T-cell (primary cell): ENCODE measurements around the gene SSBP3. TPM values are rescaled to one million over a fixed set of nuclear protein-coding genes. Genes with fewer than 3 reads are reported as not detected.
A peak's percentile ranks its signal among the peaks of the same experiment; 100 is the strongest.

Experiments
- ATAC-seq, 4 experiments: fragments of 200-7000 bp in 3 of 4; fragments of 150-1000 bp in 1 of 4; cut with Tn5 transposase; replicated peaks in 1 of 4; 1 replicate in 3 of 4; 2 replicates in 1 of 4; pipeline ENCODE4 v1.10.0; 2021; ENCODE audit warnings: moderate library complexity in 3 of 4, mild to moderate bottlenecking in 2 of 4, moderate number of reproducible peaks in 1 of 4
- CTCF ChIA-PET, 2 donors: fragments of 300-600 bp; sonication (Branson Sonifier 250); formaldehyde crosslinking; loops; one replicate each; lab custom pipeline; 2022; ENCODE audit warnings: antibody characterized with exemption in 2 of 2; lab: Charles Lee
- POLR2A ChIA-PET, 2 donors: fragments of 300-600 bp; sonication (Branson Sonifier 250); formaldehyde crosslinking; loops; one replicate each; lab custom pipeline; 2022; ENCODE audit warnings: antibody characterized with exemption in 2 of 2; lab: Charles Lee
- DNase-seq, 35 experiments: peaks; one replicate each; pipeline versions ENCODE4 v3.0.0 to v3.0.0-alpha.2; 2013 to 2023
- H3K27ac ChIP-seq: one replicate; pipeline ENCODE4 v1.5.1; 2013; ENCODE audit warnings: low read length
- H3K27me3 ChIP-seq, 2 experiments: replicated peaks in 1 of 2; 1 replicate in 1 of 2; 2 replicates in 1 of 2; pipeline versions ENCODE4 v1.6.1 to v1.7.0; 2013; ENCODE audit warnings: low read length in 1 of 2, mixed read lengths in 1 of 2; ENCODE audit not compliant: control insufficient read depth in 2 of 2, insufficient read depth in 2 of 2; ENCODE audit errors: extremely low read depth in 1 of 2
- H3K36me3 ChIP-seq, 2 donors: 1 replicate in 1 of 2; 2 replicates in 1 of 2; pipeline versions ENCODE4 v1.6.1 to v1.7.0; 2013; ENCODE audit warnings: low read length in 1 of 2; ENCODE audit not compliant: control insufficient read depth in 2 of 2, insufficient read depth in 1 of 2; ENCODE audit errors: extremely low read depth in 1 of 2
- H3K4me1 ChIP-seq, 2 experiments: 1 replicate in 1 of 2; 2 replicates in 1 of 2; pipeline versions ENCODE4 v1.6.1 to v1.7.0; 2013; ENCODE audit warnings: low read length in 2 of 2, mixed read lengths in 1 of 2; ENCODE audit not compliant: insufficient read depth in 2 of 2, control insufficient read depth in 1 of 2; ENCODE audit errors: extremely low read depth in 1 of 2
- H3K4me3 ChIP-seq, 2 donors: 1 replicate in 1 of 2; 2 replicates in 1 of 2; pipeline versions ENCODE4 v1.5.1 to v1.7.0; 2013; ENCODE audit warnings: mild to moderate bottlenecking in 2 of 2, low read length in 1 of 2, moderate library complexity in 1 of 2; ENCODE audit not compliant: control insufficient read depth in 1 of 2; ENCODE audit errors: extremely low read depth in 1 of 2
- H3K9me3 ChIP-seq: 2 replicates; pipeline ENCODE4 v1.7.0; 2013
- H3K27ac Mint-ChIP-seq, 2 donors: one replicate each; pipeline ENCODE4 v1.8.0; 2020 to 2021; ENCODE audit warnings: mild to moderate bottlenecking in 2 of 2, mixed read lengths in 2 of 2
- H3K27me3 Mint-ChIP-seq, 2 donors: one replicate each; pipeline ENCODE4 v1.8.0; 2021 to 2022; ENCODE audit warnings: mixed read lengths in 2 of 2
- H3K36me3 Mint-ChIP-seq: one replicate; pipeline ENCODE4 v1.8.0; 2021; ENCODE audit warnings: mixed read lengths
- H3K4me1 Mint-ChIP-seq, 3 donors: one replicate each; pipeline ENCODE4 v1.8.0; 2020 to 2022; ENCODE audit warnings: mixed read lengths in 3 of 3, mild to moderate bottlenecking in 1 of 3
- H3K4me3 Mint-ChIP-seq, 3 donors: one replicate each; pipeline ENCODE4 v1.8.0; 2020 to 2022; ENCODE audit warnings: mild to moderate bottlenecking in 3 of 3, mixed read lengths in 3 of 3, moderate library complexity in 3 of 3
- H3K9me3 Mint-ChIP-seq, 3 donors: one replicate each; pipeline ENCODE4 v1.8.0; 2020 to 2022; ENCODE audit warnings: mixed read lengths in 3 of 3
- WGBS: methylation state at CpG from one replicate; pipeline ENCODE4 v1.1.5; 2013; ENCODE audit warnings: missing lambda C conversion rate; ENCODE audit not compliant: insufficient coverage; 5-methylcytosine and 5-hydroxymethylcytosine counted together
- total RNA-seq, 35 experiments: library from RNA in 6 of 35; stranded (reverse) in 6 of 35; fragments of 120-200 nt in 1 of 35; gene quantifications; one replicate each; pipeline versions ENCODE4 v1.2.1 to v1.2.4 and lab custom pipeline; 2013 to 2026

SSBP3 gene
- total RNA-seq, 5 donors from 2014 or later (not counting 1 experiment from before 2014, with no cell fraction given), result 51.5 to 84.5 (median 69.2) TPM

- H3K4me1 Mint-ChIP-seq, result peaks cover 0 to 10% (median 5%) of the 10 kb centered on the region in 3 donors
- H3K27me3 Mint-ChIP-seq, result no peaks in the 10 kb centered on the region
- Histone ChIP-seq H3K36me3 (peaks cover 5 to 6% of the 10 kb centered on the region in 2 donors), H3K9me3 (no peaks in the 10 kb centered on the region), H3K4me3 (no peak overlapping the region), H3K27me3 (no peaks in the 10 kb centered on the region), H3K4me1 (peaks cover 0 to 4% of the 10 kb centered on the region in 2 experiments), H3K27ac (no peak overlapping the region)
- no peak overlapping the region for H3K4me3 Mint-ChIP-seq
- H3K27ac Mint-ChIP-seq, result no peak overlapping the region
- CTCF ChIA-PET, result no interaction called here
- 92% methylated on average over 6 of the region's 16 CpGs for WGBS
- H3K9me3 Mint-ChIP-seq, result no peaks in the 10 kb centered on the region
- DNase-seq (no peak), ATAC-seq (no peak)
- H3K36me3 Mint-ChIP-seq, result peaks cover 10% of the 10 kb centered on the region
- POLR2A ChIA-PET, result no interaction called here
These were observed 146.6 kb downstream of the SSBP3 start for GRCh38 chr1:54259546-54260140.

- Mint-ChIP-seq H3K9me3 (no peaks in the 10 kb centered on the region), H3K36me3 (peaks cover 7% of the 10 kb centered on the region), H3K27ac (no peak overlapping the region), H3K4me1 (peaks cover under 1 to 5% (median 2%) of the 10 kb centered on the region in 3 donors), H3K27me3 (no peaks in the 10 kb centered on the region), H3K4me3 (no peak overlapping the region)
- 96% methylated on average over 20 of the region's 23 CpGs for WGBS
- no peak for ATAC-seq
- no peak for DNase-seq
- Histone ChIP-seq H3K9me3 (no peaks in the 10 kb centered on the region), H3K27ac (no peak overlapping the region), H3K36me3 (peaks cover 9 to 10% of the 10 kb centered on the region in 2 donors), H3K4me1 (peaks cover 0 to 3% of the 10 kb centered on the region in 2 experiments), H3K27me3 (no peaks in the 10 kb centered on the region), H3K4me3 (no peak overlapping the region)
- ChIA-PET POLR2A (no interaction called here), CTCF (no interaction called here)
These were observed 148.3 kb downstream of the SSBP3 start for GRCh38 chr1:54257876-54258275.

- Mint-ChIP-seq H3K27ac (no peak overlapping the region), H3K4me3 (no peak overlapping the region), H3K27me3 (no peaks in the 10 kb centered on the region), H3K4me1 (peaks cover 2 to 5% (median 2%) of the 10 kb centered on the region in 3 donors), H3K9me3 (no peaks in the 10 kb centered on the region), H3K36me3 (peaks cover 7% of the 10 kb centered on the region)
- no peak overlapping the region for H3K27ac ChIP-seq
- ChIA-PET POLR2A (no interaction called here), CTCF (no interaction called here)
- DNase-seq (no peak), ATAC-seq (no peak)
- H3K9me3 ChIP-seq, result no peaks in the 10 kb centered on the region
- peaks cover 0 to 7% of the 10 kb centered on the region in 2 experiments for H3K4me1 ChIP-seq
- no peak overlapping the region for H3K4me3 ChIP-seq
- peaks cover 11 to 13% of the 10 kb centered on the region in 2 donors for H3K36me3 ChIP-seq
- no peaks in the 10 kb centered on the region for H3K27me3 ChIP-seq
- 96% methylated on average over 10 of the region's 10 CpGs for WGBS
These were observed 148.9 kb downstream of the SSBP3 start for GRCh38 chr1:54257346-54257620.

GRCh38 chr1:54256522-54257345, 149.5 kb downstream of the SSBP3 start:
- H3K36me3 Mint-ChIP-seq, result peaks cover 7% of the 10 kb centered on the region
- H3K27ac Mint-ChIP-seq, result no peak overlapping the region
- ChIA-PET POLR2A (no interaction called here), CTCF (no interaction called here)
- no peak overlapping the region for H3K4me3 Mint-ChIP-seq
- Histone ChIP-seq H3K36me3 (peaks cover 13 to 16% of the 10 kb centered on the region in 2 donors), H3K4me1 (peaks cover 0 to 7% of the 10 kb centered on the region in 2 experiments), H3K27ac (no peak overlapping the region), H3K4me3 (no peak overlapping the region), H3K9me3 (no peaks in the 10 kb centered on the region), H3K27me3 (no peaks in the 10 kb centered on the region)
- no peak for ATAC-seq
- WGBS, result 88% methylated on average over 4 of the region's 13 CpGs
- DNase-seq, result no peak
- H3K9me3 Mint-ChIP-seq, result no peaks in the 10 kb centered on the region
- no peaks in the 10 kb centered on the region for H3K27me3 Mint-ChIP-seq
- H3K4me1 Mint-ChIP-seq, result peaks cover 2 to 5% (median 2%) of the 10 kb centered on the region in 3 donors

DNA sequence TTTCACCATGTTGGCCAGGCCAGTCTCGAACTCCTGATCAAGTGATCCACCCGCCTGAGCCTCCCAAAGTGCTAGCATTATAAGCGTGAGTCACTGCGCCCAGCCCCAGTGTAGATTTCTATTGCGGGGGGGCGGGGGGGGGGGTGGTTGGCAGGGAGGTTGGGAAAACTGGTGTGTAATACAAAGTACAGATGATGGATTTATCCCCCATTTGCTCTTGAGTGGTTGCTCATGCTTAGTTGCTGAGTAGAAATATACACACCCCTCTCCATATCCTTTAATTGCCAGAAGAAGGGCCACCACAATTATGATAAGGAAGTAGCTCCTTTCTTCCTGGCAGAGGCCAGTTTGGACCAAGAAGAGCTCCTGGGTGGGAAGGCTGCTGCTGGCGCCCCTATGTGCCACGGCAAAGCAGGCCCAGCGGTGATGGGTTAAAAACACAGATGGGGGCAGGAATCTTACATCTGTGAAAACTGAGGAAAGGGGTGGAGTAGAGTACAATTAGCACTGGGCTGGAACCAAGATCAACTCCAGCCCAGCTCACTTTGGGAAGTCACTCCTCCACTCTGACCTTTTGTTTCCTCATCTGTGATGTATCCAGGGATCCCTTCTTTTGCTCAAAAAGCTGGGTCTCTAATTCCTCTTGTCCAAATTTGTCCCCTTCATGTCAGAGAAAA, 151.0 kb downstream of the SSBP3 start:
- 94% methylated on average over 3 of the region's 9 CpGs for WGBS
- H3K36me3 ChIP-seq, result peaks cover 19 to 28% of the 10 kb centered on the region in 2 donors
- POLR2A ChIA-PET, result interaction anchor here in 1 of 2 donors (0.9 kb wide), 1 partner anchor 30 kb away, joined by 3 read pairs; no protein-coding TSS in a partner anchor
- CTCF ChIA-PET, result no interaction called here
- H3K4me1 ChIP-seq, result peaks cover 0 to 7% of the 10 kb centered on the region in 2 experiments
- Mint-ChIP-seq H3K9me3 (no peaks in the 10 kb centered on the region), H3K4me1 (peaks cover 0 to 5% (median 2%) of the 10 kb centered on the region in 3 donors), H3K4me3 (no peak overlapping the region), H3K36me3 (peaks cover 10% of the 10 kb centered on the region), H3K27ac (peak overlapping the region in 1 of 2 donors; percentile 48), H3K27me3 (no peaks in the 10 kb centered on the region)
- no peak overlapping the region for H3K27ac ChIP-seq
- H3K9me3 ChIP-seq, result no peaks in the 10 kb centered on the region
- ATAC-seq (no peak), DNase-seq (no peak)
- no peaks in the 10 kb centered on the region for H3K27me3 ChIP-seq
- no peak overlapping the region for H3K4me3 ChIP-seq

DNA sequence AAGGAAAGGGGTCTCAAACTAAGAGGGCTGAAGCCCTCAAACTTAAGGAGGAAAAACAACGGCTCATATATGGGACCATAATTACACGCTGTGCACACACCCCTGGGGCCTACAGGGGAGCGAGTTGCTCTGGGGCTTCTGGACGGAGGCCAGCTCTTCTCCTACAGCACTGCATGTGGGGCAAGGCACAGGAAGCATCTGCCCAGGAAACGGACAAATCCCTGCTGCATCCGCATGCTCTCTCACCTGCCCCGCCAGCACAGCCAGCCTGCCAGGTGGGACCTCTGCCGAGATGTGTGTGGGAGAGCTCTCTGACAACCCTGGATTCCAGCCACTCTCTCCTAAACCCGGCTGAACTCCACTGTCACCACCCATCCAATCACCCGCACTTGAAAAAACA, 152.1 kb downstream of the SSBP3 start:
- H3K27ac Mint-ChIP-seq, result no peak overlapping the region
- Histone ChIP-seq H3K36me3 (peaks cover 17 to 32% of the 10 kb centered on the region in 2 donors), H3K4me1 (peaks cover 0 to 7% of the 10 kb centered on the region in 2 experiments), H3K27me3 (no peaks in the 10 kb centered on the region), H3K4me3 (no peak overlapping the region), H3K27ac (no peak overlapping the region), H3K9me3 (no peaks in the 10 kb centered on the region)
- H3K4me1 Mint-ChIP-seq, result peaks cover 0 to 5% (median 2%) of the 10 kb centered on the region in 3 donors
- H3K27me3 Mint-ChIP-seq, result no peaks in the 10 kb centered on the region
- ChIA-PET CTCF (no interaction called here), POLR2A (no interaction called here)
- no peak overlapping the region for H3K4me3 Mint-ChIP-seq
- ATAC-seq (no peak), DNase-seq (no peak)
- no peaks in the 10 kb centered on the region for H3K9me3 Mint-ChIP-seq
- 90% methylated on average over 8 of the region's 10 CpGs for WGBS
- peaks cover 14% of the 10 kb centered on the region for H3K36me3 Mint-ChIP-seq
